Dermis blood vessel endothelial cell (primary cell): ENCODE results near the gene RAB19. TPM values are rescaled to one million over a fixed set of nuclear protein-coding genes. Genes with fewer than 3 reads are reported as not detected.

ENCODE experiments used
- DNase-seq: peaks from one replicate; pipeline ENCODE4 v3.0.0; 2010
- total RNA-seq: library from RNA; depleted of rRNA; stranded (reverse); fragments of >200 nt; gene quantifications from 2 replicates; pipeline ENCODE4 v1.2.3, GENCODE V29; 2014

RAB19 gene
- not detected in 2 replicates for total RNA-seq

GRCh38 chr7:140403878-140404564 lies at the start of gene RAB19:
TSS of gene RAB19 (plus strand) at chr7:140404058. CDS start at chr7:140407647, 3,589 bp downstream.
- peak; percentile 12 for DNase-seq

GRCh38 chr7:140358024-140358411 lies 45.8 kb upstream of the RAB19 start:
- DNase-seq = no peak

- no peak for DNase-seq
Measured at GRCh38 chr7:140358412-140359051, 45.3 kb upstream of the RAB19 start.

- no peak for DNase-seq
Measured at GRCh38 chr7:140360697-140361229, 43.1 kb upstream of the RAB19 start.

GRCh38 chr7:140364819-140365218 lies 39.0 kb upstream of the RAB19 start:
- no peak for DNase-seq

GRCh38 chr7:140367528-140367927 lies 36.3 kb upstream of the RAB19 start:
- DNase-seq = no peak

- DNase-seq = no peak
Measured at GRCh38 chr7:140369294-140369693, 34.6 kb upstream of the RAB19 start.

GRCh38 chr7:140375323-140375722 lies 28.5 kb upstream of the RAB19 start:
- no peak for DNase-seq

GRCh38 chr7:140375892-140376730 lies 27.7 kb upstream of the RAB19 start:
- DNase-seq = no peak

GRCh38 chr7:140383954-140384713 lies 19.7 kb upstream of the RAB19 start:
- no peak for DNase-seq

- no peak for DNase-seq
Measured at GRCh38 chr7:140384894-140385545, 18.8 kb upstream of the RAB19 start.

- DNase-seq = no peak
Measured at GRCh38 chr7:140389445-140389844, 14.4 kb upstream of the RAB19 start.

- DNase-seq = no peak
Measured at GRCh38 chr7:140390034-140390433, 13.8 kb upstream of the RAB19 start.

GRCh38 chr7:140390466-140391190 lies 13.2 kb upstream of the RAB19 start:
- no peak for DNase-seq

- DNase-seq = no peak
Measured at GRCh38 chr7:140391634-140392033, 12.2 kb upstream of the RAB19 start.

GRCh38 chr7:140393756-140394306 lies 10.0 kb upstream of the RAB19 start:
- no peak for DNase-seq

- DNase-seq = peak; percentile 87
Measured at GRCh38 chr7:140397784-140398750, 5.8 kb upstream of the RAB19 start, which contains the start of gene SLC37A3. TSS of gene SLC37A3 (minus strand) at chr7:140398530. CDS start at chr7:140382526, 16,004 bp downstream.

GRCh38 chr7:140398821-140399220 lies 5.0 kb upstream of the RAB19 start:
- DNase-seq = no peak

- DNase-seq = no peak
Measured at GRCh38 chr7:140400381-140400780, 3.5 kb upstream of the RAB19 start.
